Neural cell (in vitro differentiated cells): ENCODE results near the gene PLPP3. TPM values are rescaled to one million over a fixed set of nuclear protein-coding genes. Genes with fewer than 3 reads are reported as not detected.

Experiments
- H2AFZ ChIP-seq: fragments of 200-600, 300-800 bp; sonication (generic), shearing (Covaris generic); 2 replicates; pipeline ENCODE4 v1.6.0; 2014; ENCODE audit warnings: low read depth, mild to moderate bottlenecking, antibody characterized with exemption, low read length, moderate library complexity
- H3F3A ChIP-seq: fragments of 200-600 bp; shearing (Covaris generic); 2 replicates; pipeline ENCODE4 v1.6.1; 2016; ENCODE audit warnings: mild to moderate bottlenecking, moderate library complexity, mixed read lengths, antibody characterized with exemption, low read length; ENCODE audit not compliant: insufficient read depth, poor library complexity, severe bottlenecking
- H3K27ac ChIP-seq: fragments of 200-600, 300-800 bp; sonication (generic), shearing (Covaris generic); 2 replicates; pipeline ENCODE4 v1.5.1; 2014; ENCODE audit warnings: mild to moderate bottlenecking, low read length, moderate library complexity
- H3K27me3 ChIP-seq: fragments of 300-800, 200-600 bp; sonication (generic), shearing (Covaris generic); 2 replicates; pipeline ENCODE4 v1.6.0; 2014; ENCODE audit warnings: mild to moderate bottlenecking, low read depth, low read length, moderate library complexity; ENCODE audit not compliant: insufficient read depth
- H3K36me3 ChIP-seq: fragments of 300-800, 200-600 bp; sonication (generic), shearing (Covaris generic); 2 replicates; pipeline ENCODE4 v1.5.1; 2014; ENCODE audit warnings: mild to moderate bottlenecking, antibody characterized with exemption, low read length, moderate library complexity; ENCODE audit not compliant: insufficient read depth
- H3K4me2 ChIP-seq: fragments of 300-800, 200-600 bp; sonication (generic), shearing (Covaris generic); 2 replicates; pipeline ENCODE4 v1.6.0; 2014; ENCODE audit warnings: mild to moderate bottlenecking, low read length
- H3K4me3 ChIP-seq: fragments of 300-800, 200-600 bp; sonication (generic), shearing (Covaris generic); 2 replicates; pipeline ENCODE4 v1.5.1; 2014; ENCODE audit warnings: mild to moderate bottlenecking, low read length, moderate library complexity
- H3K79me2 ChIP-seq: fragments of 200-600 bp; shearing (Covaris generic); replicated peaks from 2 replicates; pipeline ENCODE4 v1.6.0; 2014; ENCODE audit warnings: mild to moderate bottlenecking, low read length, moderate library complexity; ENCODE audit not compliant: insufficient read depth
- H3K9ac ChIP-seq: fragments of 300-800, 200-600 bp; sonication (generic), shearing (Covaris generic); 2 replicates; pipeline ENCODE4 v1.6.1; 2016; ENCODE audit warnings: mild to moderate bottlenecking, low read length, mixed read lengths
- H3K9me2 ChIP-seq: fragments of 200-600 bp; shearing (Covaris generic); 2 replicates; pipeline ENCODE4 v1.6.1; 2016; ENCODE audit warnings: mild to moderate bottlenecking, low read length, mixed read lengths; ENCODE audit not compliant: insufficient read depth
- H3K9me3 ChIP-seq: fragments of 200-600, 300-800 bp; sonication (generic), shearing (Covaris generic); 2 replicates; pipeline ENCODE4 v1.6.1; 2016; ENCODE audit warnings: mild to moderate bottlenecking, mixed run types, low read length, moderate library complexity, mixed read lengths
- H4K20me1 ChIP-seq: fragments of 200-600 bp; shearing (Covaris generic); 2 replicates; pipeline ENCODE4 v1.6.1; 2016; ENCODE audit warnings: mild to moderate bottlenecking, mixed run types; ENCODE audit not compliant: insufficient read depth
- CTCF ChIP-seq: fragments of 450-650 bp; IDR thresholded peaks from 2 replicates; pipeline ENCODE4 v1.5.1; 2014; ENCODE audit warnings: antibody characterized with exemption, mild to moderate bottlenecking, moderate library complexity; ENCODE audit not compliant: poor library complexity, severe bottlenecking
- EP300 ChIP-seq: fragments of 450-650 bp; conservative IDR thresholded peaks from 2 replicates; pipeline ENCODE4 v1.6.1; 2014; ENCODE audit warnings: antibody characterized with exemption, mild to moderate bottlenecking, moderate library complexity; ENCODE audit not compliant: poor library complexity, severe bottlenecking
- EZH2 ChIP-seq: fragments of 200-600, 300-800 bp; shearing (Covaris generic), sonication (generic); IDR thresholded peaks from 2 replicates; pipeline ENCODE4 v1.6.1; 2014; ENCODE audit warnings: antibody characterized with exemption, low read length, borderline replicate concordance, mild to moderate bottlenecking; ENCODE audit not compliant: insufficient read depth, poor library complexity, severe bottlenecking
- MXI1 ChIP-seq: fragments of 450-650 bp; conservative IDR thresholded peaks from 2 replicates; pipeline ENCODE4 v1.6.1; 2014; ENCODE audit warnings: antibody characterized with exemption, mild to moderate bottlenecking; ENCODE audit not compliant: poor library complexity, severe bottlenecking
- POLR2AphosphoS5 ChIP-seq: IDR thresholded peaks from 2 replicates; pipeline ENCODE4 v1.6.1; 2012
- RAD21 ChIP-seq: fragments of 450-650 bp; conservative IDR thresholded peaks from 2 replicates; pipeline ENCODE4 v1.6.1; 2014; ENCODE audit warnings: antibody characterized with exemption, mild to moderate bottlenecking, moderate library complexity
- SMC3 ChIP-seq: fragments of 450-650 bp; conservative IDR thresholded peaks from 2 replicates; pipeline ENCODE4 v1.6.1; 2014; ENCODE audit warnings: antibody characterized with exemption, mild to moderate bottlenecking, moderate library complexity; ENCODE audit not compliant: poor library complexity
- TAF1 ChIP-seq: IDR thresholded peaks from 2 replicates; pipeline ENCODE4 v1.6.1; 2012; ENCODE audit warnings: low read depth
- polyA plus RNA-seq: library from polyadenylated mRNA; depleted of rRNA; stranded (reverse); fragments of >200 nt; gene quantifications from 2 replicates; pipeline ENCODE4 v1.2.3, GENCODE V29; 2014
- TF ChIP-seq, protein P1 (sequence below): IDR thresholded peaks from 2 replicates; pipeline ENCODE4 v1.6.1; 2012; ENCODE audit warnings: borderline replicate concordance

The PLPP3 gene
- polyA plus RNA-seq, 1 donor from 2014 or later, result 2.1 TPM

GRCh38 chr1:56569661-56570060 lies 9.7 kb downstream of the PLPP3 start:
- H3K4me2 ChIP-seq, result no peak overlapping the region
- H3F3A ChIP-seq, result no peaks in the 10 kb centered on the region
- H3K79me2 ChIP-seq, result peaks cover 43% of the 10 kb centered on the region
- no peak overlapping the region for H3K9ac ChIP-seq
- TF ChIP-seq POLR2AphosphoS5 (no peak), SMC3 (no peak), MXI1 (no peak), TAF1 (no peak), RAD21 (no peak), EZH2 (no peak), CTCF (no peak), EP300 (no peak)
- TF ChIP-seq, protein P1, sequence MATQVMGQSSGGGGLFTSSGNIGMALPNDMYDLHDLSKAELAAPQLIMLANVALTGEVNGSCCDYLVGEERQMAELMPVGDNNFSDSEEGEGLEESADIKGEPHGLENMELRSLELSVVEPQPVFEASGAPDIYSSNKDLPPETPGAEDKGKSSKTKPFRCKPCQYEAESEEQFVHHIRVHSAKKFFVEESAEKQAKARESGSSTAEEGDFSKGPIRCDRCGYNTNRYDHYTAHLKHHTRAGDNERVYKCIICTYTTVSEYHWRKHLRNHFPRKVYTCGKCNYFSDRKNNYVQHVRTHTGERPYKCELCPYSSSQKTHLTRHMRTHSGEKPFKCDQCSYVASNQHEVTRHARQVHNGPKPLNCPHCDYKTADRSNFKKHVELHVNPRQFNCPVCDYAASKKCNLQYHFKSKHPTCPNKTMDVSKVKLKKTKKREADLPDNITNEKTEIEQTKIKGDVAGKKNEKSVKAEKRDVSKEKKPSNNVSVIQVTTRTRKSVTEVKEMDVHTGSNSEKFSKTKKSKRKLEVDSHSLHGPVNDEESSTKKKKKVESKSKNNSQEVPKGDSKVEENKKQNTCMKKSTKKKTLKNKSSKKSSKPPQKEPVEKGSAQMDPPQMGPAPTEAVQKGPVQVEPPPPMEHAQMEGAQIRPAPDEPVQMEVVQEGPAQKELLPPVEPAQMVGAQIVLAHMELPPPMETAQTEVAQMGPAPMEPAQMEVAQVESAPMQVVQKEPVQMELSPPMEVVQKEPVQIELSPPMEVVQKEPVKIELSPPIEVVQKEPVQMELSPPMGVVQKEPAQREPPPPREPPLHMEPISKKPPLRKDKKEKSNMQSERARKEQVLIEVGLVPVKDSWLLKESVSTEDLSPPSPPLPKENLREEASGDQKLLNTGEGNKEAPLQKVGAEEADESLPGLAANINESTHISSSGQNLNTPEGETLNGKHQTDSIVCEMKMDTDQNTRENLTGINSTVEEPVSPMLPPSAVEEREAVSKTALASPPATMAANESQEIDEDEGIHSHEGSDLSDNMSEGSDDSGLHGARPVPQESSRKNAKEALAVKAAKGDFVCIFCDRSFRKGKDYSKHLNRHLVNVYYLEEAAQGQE, result no peak
- no peaks in the 10 kb centered on the region for H3K27me3 ChIP-seq
- no peaks in the 10 kb centered on the region for H3K36me3 ChIP-seq
- H3K9me2 ChIP-seq, result no peaks in the 10 kb centered on the region
- no peak overlapping the region for H3K27ac ChIP-seq
- no peak overlapping the region for H3K4me3 ChIP-seq
- H4K20me1 ChIP-seq, result no peaks in the 10 kb centered on the region
- no peaks in the 10 kb centered on the region for H3K9me3 ChIP-seq
- no peak overlapping the region for H2AFZ ChIP-seq

GRCh38 chr1:56566994-56567393 lies 12.4 kb downstream of the PLPP3 start:
- H3K27ac ChIP-seq, result no peak overlapping the region
- H3K79me2 ChIP-seq, result peaks cover 23% of the 10 kb centered on the region
- no peaks in the 10 kb centered on the region for H4K20me1 ChIP-seq

More at GRCh38 chr1:56566994-56567393, 12.4 kb downstream of the PLPP3 start:
- Histone ChIP-seq H3K9me2 (no peaks in the 10 kb centered on the region), H3K36me3 (no peaks in the 10 kb centered on the region), H3F3A (no peaks in the 10 kb centered on the region), H3K9me3 (no peaks in the 10 kb centered on the region), H3K9ac (no peak overlapping the region), H3K4me3 (no peak overlapping the region), H2AFZ (no peak overlapping the region), H3K4me2 (no peak overlapping the region), H3K27me3 (no peaks in the 10 kb centered on the region)
- no peak for TF ChIP-seq MXI1
- TF ChIP-seq EP300, result no peak
- no peak for TF ChIP-seq CTCF
- TF ChIP-seq, protein P1, result no peak
- no peak for TF ChIP-seq EZH2
- TF ChIP-seq SMC3, result no peak
- no peak for TF ChIP-seq TAF1
- TF ChIP-seq RAD21, result no peak
- no peak for TF ChIP-seq POLR2AphosphoS5
